Neural progenitor cell (in vitro differentiated cells): ENCODE data around the gene ZNF277.

Experiments used
- EZH2 ChIP-seq: fragments of 200-600 bp; sonication (generic); IDR thresholded peaks from 2 replicates; pipeline ENCODE4 v1.6.1; 2017; ENCODE audit warnings: antibody characterized with exemption, mild to moderate bottlenecking, moderate library complexity
- TF ChIP-seq, protein P1 (sequence below): fragments of 200-600 bp; sonication (generic); IDR thresholded peaks from 2 replicates; pipeline ENCODE4 v1.5.1; 2017; ENCODE audit warnings: antibody characterized with exemption, mild to moderate bottlenecking

DNA sequence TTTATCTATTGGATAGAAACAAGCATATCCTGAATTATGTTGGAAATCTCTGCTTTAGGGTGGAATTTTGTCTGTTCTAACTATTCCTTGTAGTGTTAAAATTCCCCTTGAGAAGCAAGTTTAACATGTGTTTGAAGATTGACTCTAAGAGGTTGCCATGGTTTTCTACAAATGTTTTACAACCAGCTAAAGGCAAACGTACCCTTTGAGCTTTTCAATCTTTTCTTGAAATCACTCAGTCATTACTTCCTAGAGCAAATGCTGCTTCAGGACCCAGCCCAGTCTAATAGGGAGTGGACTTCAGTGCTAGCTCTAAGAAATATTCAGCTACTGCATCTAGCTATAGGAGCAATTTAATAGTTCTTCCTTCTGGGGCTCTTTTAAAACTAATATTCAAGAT lies 125.0 kb downstream of the ZNF277 start:
- no peak for TF ChIP-seq EZH2
- TF ChIP-seq, protein P1, sequence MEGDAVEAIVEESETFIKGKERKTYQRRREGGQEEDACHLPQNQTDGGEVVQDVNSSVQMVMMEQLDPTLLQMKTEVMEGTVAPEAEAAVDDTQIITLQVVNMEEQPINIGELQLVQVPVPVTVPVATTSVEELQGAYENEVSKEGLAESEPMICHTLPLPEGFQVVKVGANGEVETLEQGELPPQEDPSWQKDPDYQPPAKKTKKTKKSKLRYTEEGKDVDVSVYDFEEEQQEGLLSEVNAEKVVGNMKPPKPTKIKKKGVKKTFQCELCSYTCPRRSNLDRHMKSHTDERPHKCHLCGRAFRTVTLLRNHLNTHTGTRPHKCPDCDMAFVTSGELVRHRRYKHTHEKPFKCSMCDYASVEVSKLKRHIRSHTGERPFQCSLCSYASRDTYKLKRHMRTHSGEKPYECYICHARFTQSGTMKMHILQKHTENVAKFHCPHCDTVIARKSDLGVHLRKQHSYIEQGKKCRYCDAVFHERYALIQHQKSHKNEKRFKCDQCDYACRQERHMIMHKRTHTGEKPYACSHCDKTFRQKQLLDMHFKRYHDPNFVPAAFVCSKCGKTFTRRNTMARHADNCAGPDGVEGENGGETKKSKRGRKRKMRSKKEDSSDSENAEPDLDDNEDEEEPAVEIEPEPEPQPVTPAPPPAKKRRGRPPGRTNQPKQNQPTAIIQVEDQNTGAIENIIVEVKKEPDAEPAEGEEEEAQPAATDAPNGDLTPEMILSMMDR, result no peak
